NCI-H1694 treated with DMSO at 0.1 percent for 48 hours (cell line): Measurements from ENCODE around the gene NCK2.
A peak's percentile ranks its signal among the peaks of the same experiment; 100 is the strongest.

Experiments used
- DNase-seq: peaks from one replicate; lab custom pipeline; 2025; lab: John Stamatoyannopoulos, UW

NCK2 gene

DNA sequence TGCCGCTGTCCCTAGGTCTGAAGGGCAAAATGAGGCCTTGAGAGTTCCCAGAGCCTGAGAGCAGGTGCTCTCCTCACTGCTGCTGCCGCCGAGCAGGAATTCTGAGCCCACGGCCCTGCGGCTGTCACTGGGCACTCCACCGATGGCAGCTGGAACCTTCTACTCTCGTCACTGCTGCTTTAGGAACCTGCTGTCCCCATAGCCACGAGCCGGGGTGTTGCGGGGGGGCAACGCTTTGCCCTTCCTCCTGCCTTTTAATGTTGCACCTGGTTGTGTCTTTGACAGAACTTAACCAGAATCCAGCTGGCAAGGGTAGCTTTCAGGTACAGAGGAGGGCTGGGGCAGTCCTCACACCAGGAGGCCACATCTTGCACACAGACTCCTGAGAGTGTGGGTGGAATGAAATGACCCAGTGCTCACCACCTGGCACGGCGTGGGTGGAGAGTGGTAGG, 32.3 kb downstream of the NCK2 start:
- DNase-seq = no peak

DNA sequence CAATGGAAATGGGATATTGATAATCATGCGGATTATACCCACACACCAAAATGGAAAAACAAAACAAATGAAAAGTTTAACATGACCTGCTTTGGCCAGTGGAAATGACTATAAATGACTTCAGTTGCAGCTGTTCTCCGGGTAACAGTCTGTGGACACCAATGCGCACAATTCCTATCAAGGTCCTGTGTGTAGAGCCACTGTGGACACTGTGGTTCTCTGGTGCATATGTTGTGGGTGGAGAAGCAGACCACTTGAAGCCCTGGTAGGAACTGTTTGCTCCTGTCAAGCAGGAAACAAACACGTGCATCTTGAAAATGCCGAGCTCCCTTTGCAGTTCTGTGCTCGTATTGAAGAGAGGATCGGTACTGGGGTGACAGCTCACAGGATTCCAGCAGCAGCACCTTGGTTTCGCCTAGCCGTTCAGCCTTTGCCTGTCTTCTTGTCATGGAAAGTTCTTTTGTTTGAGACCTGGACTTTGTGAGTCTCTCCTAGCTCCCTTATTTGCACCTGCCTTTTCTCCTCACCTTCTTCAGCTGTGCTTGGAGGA, 32.9 kb downstream of the NCK2 start:
- DNase-seq = no peak

GRCh38 chr2:105778080-105778607, 33.4 kb downstream of the NCK2 start:
- no peak for DNase-seq

DNA sequence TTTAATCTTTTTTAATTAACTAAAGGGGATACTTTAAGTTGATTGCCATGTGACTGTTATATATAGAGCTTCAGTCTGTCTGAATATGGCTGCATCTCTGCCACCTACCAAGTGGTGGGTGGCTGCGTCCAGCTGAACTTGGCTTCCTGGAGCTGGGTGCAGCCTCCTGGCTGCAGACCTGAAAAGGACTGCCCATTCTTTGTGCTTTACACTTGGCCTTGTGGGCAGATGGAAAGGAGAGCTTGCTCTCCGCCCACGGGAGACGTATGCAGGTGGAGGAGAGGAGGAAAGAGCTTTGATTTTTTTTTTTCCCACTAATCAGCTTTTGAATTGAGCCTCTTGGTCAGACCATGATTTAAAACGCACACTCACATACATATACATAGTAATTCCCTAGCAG, 34.7 kb downstream of the NCK2 start:
- DNase-seq = no peak

DNA sequence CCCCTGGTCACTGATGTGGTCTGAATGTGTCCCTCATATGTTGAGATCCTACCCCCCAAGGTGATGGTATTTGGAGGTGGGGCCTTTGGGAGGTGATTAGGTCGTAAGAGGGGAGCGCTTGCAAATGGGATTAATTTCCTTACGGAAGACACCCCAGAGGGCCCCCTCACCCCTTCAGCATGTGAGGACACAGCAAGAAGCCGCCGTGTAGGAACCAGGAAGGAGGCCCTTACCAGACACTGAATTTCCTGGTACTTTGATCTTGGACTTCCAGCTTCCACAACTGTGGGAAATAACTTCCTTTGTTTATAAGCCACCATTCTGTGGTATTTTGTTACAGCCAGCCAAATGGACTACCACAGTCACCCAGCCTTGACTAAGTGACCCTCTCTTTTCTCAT, 35.9 kb downstream of the NCK2 start:
- DNase-seq = no peak

DNA sequence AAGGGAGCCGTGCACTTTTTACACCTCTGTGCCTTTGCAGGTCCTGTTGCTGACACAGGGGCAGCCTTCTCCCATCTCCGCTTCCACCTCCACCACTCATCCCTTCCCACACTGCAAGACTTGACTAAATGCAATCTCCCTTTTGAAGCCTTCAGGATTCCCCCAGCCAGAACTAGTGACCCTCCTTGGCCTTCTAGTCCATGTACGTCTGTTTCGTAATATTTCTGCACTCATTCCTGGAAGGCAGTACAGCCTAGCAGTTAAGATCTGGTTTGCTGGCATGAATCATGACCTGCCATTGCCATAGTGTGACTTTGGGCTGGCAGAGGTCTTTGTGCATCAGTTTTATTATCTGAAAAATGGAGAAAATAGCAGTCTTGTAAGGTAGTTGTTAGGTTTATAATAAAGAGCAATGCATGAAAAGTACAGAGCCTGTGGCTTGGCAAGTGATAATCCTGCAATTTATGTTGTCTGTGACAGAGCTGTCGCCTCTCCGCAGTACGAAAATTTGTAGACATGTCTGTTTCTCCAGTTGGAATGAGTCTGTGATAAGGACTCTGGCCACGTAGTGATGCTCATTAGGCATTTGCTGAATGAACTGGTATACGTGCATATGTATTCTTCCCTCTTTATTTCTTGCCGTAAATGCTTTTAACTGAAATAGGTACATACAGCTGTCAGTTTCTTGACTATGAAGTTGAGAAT, 36.7 kb downstream of the NCK2 start:
- DNase-seq = no peak

DNA sequence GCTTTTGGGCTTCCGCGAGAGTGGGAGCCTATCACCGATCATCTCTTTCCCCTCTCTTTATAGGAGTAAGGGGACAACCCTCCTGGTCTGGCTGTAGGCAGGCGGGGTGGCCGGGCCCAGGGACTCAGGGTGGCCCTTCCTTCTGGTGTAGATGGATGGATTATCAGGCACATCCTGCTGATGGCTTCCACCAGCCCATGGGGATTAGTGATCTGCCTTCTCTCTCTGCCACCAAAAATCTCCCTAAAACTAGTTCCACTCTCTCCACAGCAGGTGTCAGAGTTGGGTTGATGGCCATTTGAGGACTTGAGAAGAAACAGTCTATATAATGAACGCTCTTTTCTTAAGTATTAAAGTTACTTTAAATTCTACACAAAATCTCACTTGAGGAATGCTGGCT, 37.4 kb downstream of the NCK2 start:
- no peak for DNase-seq

DNA sequence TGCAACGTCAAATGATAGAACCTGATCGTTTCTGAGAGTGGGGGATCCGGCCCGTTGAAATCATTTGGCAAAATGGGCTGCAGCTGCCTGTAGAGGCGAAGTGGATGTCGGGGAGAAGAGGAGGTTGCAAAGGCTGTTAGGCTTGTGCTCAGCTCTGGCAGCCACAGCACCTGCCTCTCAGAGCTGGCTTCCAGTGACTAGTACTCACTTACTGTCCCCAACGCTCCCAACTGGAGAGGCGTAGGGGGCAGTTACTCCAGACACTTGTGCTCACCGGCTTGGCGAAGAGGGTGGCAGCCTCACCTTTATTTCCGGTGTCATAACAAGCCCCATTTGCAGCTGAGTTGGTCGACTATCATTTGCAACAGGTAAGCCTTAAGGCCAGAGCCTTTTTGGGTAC, 37.9 kb downstream of the NCK2 start:
- no peak for DNase-seq

- no peak for DNase-seq
Measured at GRCh38 chr2:105783151-105783738, 38.5 kb downstream of the NCK2 start.

DNA sequence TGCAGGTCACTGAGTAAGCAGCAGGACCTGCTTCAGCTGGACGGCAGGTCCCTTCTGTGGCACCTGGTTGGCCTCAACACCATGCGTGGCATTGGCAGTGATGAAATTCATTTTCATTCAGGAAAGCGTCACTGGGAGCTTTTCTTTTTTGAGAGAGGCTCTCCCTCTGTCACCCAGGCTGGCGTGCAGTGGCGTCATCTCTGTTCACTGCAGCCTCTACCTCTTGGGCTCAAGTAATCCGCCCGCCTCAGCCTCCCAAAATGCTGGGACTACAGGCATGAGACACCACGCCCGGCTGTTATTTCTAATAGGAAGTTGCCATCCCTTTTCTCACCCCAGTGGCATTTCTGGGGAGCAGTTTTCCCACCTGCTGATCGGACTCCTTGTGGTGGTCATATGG, 39.3 kb downstream of the NCK2 start:
- no peak for DNase-seq

- no peak for DNase-seq
Measured at GRCh38 chr2:105784589-105784988, 39.9 kb downstream of the NCK2 start.

- no peak for DNase-seq
Measured at GRCh38 chr2:105785095-105785847, 40.6 kb downstream of the NCK2 start.

DNA sequence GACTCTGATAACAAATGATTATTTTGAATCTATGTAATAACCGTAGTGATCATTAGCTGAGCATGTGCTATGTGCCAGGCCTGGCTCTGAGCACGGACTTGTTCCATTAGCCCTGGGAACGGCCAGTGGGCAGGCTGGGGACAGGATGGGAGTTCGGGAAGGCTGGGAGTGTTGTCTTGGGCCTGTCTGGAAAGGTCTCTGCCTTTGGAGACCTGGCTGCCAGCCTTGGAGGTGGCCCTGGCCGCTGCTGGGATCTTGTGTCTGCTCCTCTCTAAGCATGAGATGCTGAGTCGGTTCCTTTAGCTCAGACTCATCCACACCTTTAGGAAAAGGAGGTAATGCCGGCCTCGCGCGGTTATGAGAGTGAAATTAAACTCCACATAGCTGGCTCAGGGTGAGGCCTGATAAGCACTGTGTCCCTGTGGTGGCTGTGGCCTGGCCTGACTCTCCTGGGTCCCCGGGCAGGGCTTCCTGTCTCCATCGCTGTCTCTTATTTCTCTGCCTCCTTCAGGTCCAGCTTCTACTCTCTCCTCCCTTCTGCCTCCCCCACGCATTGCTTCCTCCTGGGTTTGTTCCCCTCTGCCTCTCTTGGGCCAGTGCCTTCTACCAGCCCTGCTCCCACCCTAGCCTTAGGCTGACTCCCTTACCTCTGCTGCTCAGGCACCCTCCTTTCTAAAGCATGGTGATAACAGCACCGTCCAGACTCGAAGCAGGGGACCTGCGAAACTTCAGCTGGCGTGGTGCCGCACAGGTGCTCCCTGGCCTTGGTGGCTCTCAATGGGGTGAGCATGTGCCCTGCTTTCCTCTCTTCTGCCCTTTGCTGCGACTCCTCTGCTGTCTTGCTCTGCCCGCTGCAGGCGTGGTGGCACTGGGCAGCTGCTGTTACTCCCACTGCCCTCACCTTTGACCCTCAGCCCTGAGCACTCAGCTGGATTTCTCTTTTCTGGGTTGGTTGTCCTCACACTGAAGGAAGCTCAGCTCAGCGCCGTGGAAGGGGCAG, 41.8 kb downstream of the NCK2 start:
- DNase-seq = no peak

DNA sequence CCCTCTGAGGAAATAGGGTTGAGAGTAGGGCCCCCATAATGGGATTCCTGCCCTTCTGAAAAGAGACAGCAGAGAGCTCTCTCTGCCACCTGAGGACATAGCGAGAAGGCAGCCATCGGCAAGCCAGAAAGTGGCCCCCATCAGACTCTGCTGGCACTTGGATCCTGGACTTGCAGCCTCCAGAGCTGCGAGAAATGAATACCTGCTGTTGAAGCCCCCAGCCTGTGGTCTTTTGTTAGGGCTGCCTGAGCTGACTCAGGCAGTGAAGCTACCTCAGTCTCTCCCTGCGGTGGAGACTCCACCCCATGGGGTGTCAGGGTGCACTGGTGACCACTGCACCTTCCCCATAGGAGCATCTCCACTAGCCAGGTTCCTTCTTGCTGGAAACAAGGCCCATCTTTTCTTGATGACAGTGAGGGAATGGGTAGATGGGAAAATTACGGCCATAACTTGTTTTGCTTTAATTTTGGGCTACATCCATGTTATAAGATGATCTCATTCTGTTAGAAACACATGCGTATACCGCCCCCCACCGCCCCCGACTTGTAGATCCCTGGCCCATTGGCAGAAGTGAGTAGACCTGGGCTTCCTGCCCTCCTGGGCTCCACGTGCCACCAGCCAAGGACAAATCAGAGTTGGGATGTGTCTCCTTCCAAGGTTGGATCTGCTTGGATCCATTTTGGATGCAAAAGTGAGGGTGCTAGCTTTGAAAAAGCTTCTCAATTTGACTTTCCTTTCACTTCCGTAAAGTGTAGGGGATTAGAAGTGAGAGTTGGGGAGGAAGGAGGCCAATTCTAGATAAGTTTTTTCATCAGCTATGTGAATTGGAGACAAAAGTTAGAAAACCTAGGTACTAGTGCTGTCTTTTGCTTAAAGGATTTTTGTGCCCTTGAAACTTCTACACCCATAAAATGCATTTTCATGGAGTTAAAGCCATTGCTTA, 42.9 kb downstream of the NCK2 start:
- no peak for DNase-seq

GRCh38 chr2:105788670-105789290, 44.1 kb downstream of the NCK2 start:
- no peak for DNase-seq

GRCh38 chr2:105789745-105790460, 45.2 kb downstream of the NCK2 start:
- DNase-seq = peak; percentile 75

DNA sequence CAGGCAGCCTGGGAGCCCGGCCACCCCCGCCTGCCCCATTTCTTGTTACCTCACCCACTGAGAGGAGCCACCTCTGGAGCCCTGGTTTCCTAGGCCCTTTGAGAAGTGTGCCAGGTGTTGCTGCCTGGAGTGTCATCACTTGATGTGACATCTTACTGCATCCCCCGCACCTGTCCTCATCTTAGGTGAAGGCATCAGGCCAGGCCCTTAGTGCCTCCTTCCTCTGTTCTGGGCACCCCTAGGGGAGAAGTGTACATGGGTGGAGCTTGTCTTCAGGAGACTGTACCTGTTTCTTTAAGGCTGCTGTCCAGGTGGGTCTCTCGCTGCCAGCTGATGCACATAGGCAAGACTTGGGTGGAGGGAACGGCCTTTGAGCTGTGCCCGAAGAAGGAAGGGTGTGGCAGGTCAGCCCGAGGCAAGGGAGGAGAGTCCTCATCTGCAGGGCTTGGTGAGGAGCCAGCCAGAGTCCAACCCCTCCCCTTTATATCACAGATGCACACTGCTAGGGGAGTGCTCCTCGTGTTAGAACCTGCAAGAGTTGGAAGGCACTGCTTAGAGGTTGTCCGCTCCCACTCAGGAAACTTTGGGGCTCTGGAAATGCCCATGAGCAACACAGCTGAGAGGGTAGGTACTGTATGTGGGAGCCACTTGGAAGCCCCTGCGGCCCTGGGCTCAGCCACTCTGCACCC, 45.9 kb downstream of the NCK2 start:
- peak; percentile 18 for DNase-seq

DNA sequence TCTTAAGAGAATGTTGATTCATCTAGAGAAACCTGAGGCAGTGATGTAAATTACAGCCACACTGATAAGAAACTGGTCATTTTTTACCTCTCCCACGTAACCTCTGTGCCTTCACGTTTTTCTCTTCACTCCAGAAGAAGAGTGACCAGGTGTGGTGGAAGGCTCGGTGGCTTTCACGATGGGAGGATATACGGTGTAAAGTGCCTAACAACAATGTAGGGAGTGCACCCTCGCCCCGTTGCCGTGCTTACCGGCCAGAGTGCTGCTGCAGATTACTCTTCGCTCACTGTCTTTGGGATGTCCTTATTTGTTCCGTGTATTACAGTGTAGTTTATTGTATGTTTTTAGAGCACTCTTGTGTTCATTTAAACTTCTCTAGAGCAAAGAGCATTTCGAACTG, 46.5 kb downstream of the NCK2 start:
- no peak for DNase-seq

DNA sequence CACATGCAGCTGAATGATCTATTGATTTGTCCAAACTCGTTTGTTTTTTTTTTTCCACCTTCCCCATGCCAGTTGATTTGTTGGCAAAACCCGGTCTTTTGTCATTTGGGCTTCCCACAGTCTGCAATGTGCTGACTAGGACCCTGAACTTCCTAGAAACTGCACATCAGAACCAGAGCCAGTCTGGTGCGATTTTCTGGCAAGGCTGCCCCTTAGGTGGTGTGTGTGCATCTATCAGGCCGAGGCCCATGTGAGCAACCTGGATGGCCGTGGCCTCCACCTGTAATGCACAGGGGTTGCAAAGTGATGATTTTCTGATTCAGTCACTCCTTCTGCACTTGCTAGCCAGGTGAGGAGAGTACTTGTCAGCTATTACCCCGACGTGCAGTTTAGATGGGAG, 47.8 kb downstream of the NCK2 start:
- no peak for DNase-seq
